Upper lobe of right lung (tissue), 1 donor: ENCODE measurements around the gene SLC25A29. TPM values are rescaled to one million over a fixed set of nuclear protein-coding genes. Genes with fewer than 3 reads are reported as not detected.

Source experiments
- ATAC-seq: fragments of 200-7000 bp; cut with Tn5 transposase; one replicate; pipeline ENCODE4 v1.9.1; 2020; ENCODE audit warnings: mild to moderate bottlenecking, moderate library complexity
- DNase-seq: peaks from one replicate; pipeline ENCODE4 v3.0.0-alpha.2; 2020
- H3K27ac ChIP-seq: fragments of 200-600 bp; one replicate; pipeline ENCODE4 v1.8.0; 2022
- H3K27me3 ChIP-seq: fragments of 200-600 bp; one replicate; pipeline ENCODE4 v1.8.0; 2022; ENCODE audit warnings: mild to moderate bottlenecking
- H3K36me3 ChIP-seq: fragments of 200-600 bp; one replicate; pipeline ENCODE4 v1.8.0; 2022
- H3K4me1 ChIP-seq: fragments of 200-600 bp; one replicate; pipeline ENCODE4 v1.8.0; 2022
- H3K4me3 ChIP-seq: fragments of 200-600 bp; one replicate; pipeline ENCODE4 v1.8.0; 2022; ENCODE audit warnings: mild to moderate bottlenecking
- H3K9me3 ChIP-seq: fragments of 200-600 bp; one replicate; pipeline ENCODE4 v1.8.0; 2022
- intact Hi-C: fragments of 100-400 bp; cut with DNase I; formaldehyde crosslinking; loops from one replicate; pipeline ENCODE4 v1.11.0; 2022
- total RNA-seq: library from RNA; stranded (reverse); fragmentation: NEBNext Ultra II Directional; extraction: Animal tissue kit (Norgen Biotek cat#: 25700); gene quantifications from one replicate; pipeline ENCODE4 v1.2.1, GENCODE V29; 2021
- TF ChIP-seq, protein P1 (sequence below): fragments of 200-600 bp; IDR thresholded peaks from one replicate; pipeline ENCODE4 v1.8.0; 2022; ENCODE audit warnings: antibody characterized with exemption
- donor health status: DM: no; HTN: yes; CAD: no; lungs with severe emphysema.

Gene SLC25A29
- total RNA-seq, 1 donor from 2014 or later: 104 TPM

DNA sequence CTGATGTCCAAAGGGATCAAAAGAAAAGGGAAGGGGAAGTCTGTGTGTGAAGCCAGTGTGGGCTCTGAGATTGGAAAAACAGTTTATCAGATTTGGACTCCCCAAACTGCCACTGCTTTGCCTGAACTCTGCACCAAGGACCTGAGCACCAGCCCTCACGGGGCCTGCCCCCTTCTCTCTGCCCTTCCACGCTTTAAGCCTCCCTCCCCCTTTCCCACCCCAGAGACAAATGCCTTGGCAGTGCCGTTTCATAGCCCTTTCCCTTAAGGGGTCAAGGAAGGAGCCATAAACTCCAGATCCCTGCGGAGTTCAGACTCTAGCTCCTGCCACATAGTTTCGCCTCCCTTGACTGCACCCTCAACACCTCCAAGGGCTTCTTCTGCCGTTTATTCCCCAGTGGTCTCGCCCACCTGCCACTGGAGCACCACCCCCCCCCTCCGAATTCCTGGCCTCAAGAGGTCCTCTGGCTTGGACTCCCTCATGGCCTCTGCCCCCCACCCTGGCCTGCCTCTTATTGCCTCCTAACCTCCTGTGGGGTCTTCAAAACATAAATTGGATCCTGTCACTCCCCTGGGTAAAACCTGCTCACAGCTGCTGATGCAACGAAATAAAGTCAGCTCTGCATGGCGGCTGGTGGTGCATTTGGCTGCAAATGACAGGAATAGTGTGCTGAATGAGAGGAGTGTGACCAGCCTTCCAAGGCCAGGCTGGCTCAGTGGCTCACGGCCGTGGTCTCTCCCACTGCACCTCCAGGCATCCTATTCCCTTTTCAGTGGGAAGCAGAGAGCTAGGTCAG is 18.8 kb downstream of the SLC25A29 start:
- intact Hi-C loops: no loop called here
- Histone ChIP-seq H3K27ac (no peak overlapping the region), H3K4me3 (no peak overlapping the region), H3K27me3 (no peaks in the 10 kb centered on the region), H3K9me3 (no peaks in the 10 kb centered on the region), H3K36me3 (peaks cover 7% of the 10 kb centered on the region), H3K4me1 (peaks cover 18% of the 10 kb centered on the region)
- DNase-seq (peak; percentile 31), ATAC-seq (no peak)
- TF ChIP-seq, protein P1, sequence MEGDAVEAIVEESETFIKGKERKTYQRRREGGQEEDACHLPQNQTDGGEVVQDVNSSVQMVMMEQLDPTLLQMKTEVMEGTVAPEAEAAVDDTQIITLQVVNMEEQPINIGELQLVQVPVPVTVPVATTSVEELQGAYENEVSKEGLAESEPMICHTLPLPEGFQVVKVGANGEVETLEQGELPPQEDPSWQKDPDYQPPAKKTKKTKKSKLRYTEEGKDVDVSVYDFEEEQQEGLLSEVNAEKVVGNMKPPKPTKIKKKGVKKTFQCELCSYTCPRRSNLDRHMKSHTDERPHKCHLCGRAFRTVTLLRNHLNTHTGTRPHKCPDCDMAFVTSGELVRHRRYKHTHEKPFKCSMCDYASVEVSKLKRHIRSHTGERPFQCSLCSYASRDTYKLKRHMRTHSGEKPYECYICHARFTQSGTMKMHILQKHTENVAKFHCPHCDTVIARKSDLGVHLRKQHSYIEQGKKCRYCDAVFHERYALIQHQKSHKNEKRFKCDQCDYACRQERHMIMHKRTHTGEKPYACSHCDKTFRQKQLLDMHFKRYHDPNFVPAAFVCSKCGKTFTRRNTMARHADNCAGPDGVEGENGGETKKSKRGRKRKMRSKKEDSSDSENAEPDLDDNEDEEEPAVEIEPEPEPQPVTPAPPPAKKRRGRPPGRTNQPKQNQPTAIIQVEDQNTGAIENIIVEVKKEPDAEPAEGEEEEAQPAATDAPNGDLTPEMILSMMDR: no peak

DNA sequence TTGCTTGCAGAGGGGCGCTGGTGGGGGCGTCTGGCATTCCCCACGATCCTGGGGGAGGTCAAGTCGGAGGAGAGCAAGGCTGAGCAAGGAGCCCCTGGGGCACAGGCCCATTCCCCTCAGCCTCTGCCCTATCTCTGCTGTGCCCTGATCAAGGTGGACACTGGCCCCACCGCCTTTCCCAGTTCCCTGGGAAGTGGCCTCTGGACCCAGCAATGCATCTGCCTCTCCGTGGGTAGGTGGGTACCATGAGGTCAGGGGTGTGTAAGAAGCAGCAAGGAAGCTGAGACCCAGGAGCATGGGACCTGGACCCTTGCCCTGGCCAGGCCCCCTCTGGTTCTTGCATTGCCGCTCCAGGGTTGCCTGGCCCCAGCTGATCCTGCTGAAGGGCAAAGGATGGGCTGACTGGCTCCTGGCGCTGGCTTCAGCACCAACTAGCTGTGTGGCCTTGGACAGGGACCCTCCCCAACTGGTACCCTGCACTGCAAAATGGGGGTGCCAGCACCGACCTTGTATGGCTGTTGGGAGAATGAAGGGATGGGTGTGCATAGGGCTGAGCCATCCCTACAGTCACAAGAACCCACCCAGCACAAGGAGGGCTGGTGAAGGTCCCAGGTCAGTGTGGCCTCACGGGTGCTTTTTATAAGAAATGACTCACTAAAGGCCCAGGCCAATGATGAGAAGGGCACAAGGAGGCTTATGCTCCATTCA is 19.6 kb downstream of the SLC25A29 start:
- intact Hi-C loops: no loop called here
- peaks cover 18% of the 10 kb centered on the region for H3K4me1 ChIP-seq

DNA sequence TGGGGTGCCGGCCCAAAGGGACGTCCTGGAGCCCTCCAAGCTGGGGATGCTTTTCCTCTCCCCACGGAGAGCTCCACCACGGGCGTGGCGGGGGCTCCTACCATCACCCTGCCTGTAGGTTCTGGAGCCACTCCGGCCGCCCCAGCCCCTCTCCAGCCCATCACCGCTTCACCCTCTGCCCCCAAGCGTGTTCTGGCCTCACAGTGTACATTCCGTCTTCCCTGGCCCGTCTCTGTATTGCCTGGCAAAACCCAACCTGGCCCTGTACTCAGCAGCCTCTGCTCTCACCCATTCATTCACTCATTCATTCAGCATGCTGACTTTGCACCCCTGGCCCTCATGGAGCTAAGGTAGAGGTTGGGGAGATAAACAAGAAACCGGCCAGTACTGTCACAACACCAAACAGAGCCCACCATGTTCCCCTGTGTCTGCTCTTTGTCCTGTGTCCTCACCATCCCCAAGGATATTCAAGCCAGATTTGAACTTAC is 20.3 kb downstream of the SLC25A29 start:
- Histone ChIP-seq H3K27me3 (no peaks in the 10 kb centered on the region), H3K27ac (peak overlapping the region; percentile 92), H3K4me1 (peaks cover 25% of the 10 kb centered on the region), H3K36me3 (no peaks in the 10 kb centered on the region), H3K4me3 (peak overlapping the region; percentile 76), H3K9me3 (no peaks in the 10 kb centered on the region)
- TF ChIP-seq, protein P1: no peak
- ATAC-seq (no peak), DNase-seq (no peak)
- intact Hi-C loops: no loop called here

More for the DNA sequence above, 19.6 kb downstream of the SLC25A29 start:
- ATAC-seq (no peak), DNase-seq (peak; percentile 56)
- H3K9me3 ChIP-seq: no peaks in the 10 kb centered on the region
- H3K36me3 ChIP-seq: peaks cover 3% of the 10 kb centered on the region
- TF ChIP-seq, protein P1: no peak
- H3K27me3 ChIP-seq: no peaks in the 10 kb centered on the region
- no peak overlapping the region for H3K4me3 ChIP-seq
- no peak overlapping the region for H3K27ac ChIP-seq

DNA sequence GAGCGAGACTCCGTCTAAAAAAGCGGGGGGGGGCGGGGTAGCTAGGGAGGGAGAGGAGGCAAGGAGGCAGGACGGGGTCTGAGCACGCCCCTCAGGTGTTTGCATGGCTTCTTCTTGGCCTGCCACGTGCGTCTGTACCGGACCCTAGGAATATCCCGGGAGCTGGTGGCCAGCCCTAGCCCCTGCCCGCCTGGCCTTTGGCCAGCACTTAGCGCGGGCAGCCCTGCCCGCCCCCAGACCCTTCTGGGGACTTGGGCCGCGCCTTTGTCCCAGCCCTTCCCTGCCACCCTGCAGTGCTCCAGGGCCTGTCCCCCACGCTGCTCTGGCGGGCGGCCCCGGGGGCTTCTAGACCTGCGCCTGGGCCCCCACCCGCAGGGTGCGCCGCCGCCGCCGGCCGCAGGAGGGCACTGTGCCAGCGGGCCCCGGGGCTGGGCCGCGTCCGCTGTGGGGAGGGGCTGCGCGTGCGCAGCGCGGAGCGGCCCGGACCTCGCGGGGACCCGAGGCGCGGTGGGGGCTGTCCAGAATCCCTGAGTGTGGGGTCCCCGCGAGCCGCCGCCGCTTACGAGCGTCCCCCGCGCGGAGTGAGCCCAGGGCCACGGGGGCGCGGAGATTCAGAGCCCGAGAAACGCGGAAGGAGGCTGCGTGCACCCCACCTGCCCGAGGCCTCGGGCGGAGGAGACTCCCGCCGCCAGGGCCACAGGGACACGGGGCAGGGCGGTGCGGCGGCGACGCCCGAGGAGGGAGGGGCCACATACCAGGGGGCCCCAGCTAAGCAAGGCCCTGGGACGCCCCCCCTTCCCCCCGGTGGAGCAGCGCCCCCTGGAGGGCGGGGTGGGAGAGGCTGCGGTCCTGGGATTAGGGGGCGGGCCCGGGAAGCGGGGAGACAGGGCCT is 21.0 kb downstream of the SLC25A29 start:
- intact Hi-C loops: no loop called here

More for the DNA sequence above, 21.0 kb downstream of the SLC25A29 start:
- no peaks in the 10 kb centered on the region for H3K9me3 ChIP-seq
- no peaks in the 10 kb centered on the region for H3K27me3 ChIP-seq
- TF ChIP-seq, protein P1: peak; percentile 82
- peak overlapping the region; percentile 92 for H3K27ac ChIP-seq
- ATAC-seq (peak; percentile 93), DNase-seq (peak; percentile 89)
- H3K4me1 ChIP-seq: peaks cover 30% of the 10 kb centered on the region
- H3K4me3 ChIP-seq: peak overlapping the region; percentile 76
- H3K36me3 ChIP-seq: no peaks in the 10 kb centered on the region
